GM18499 (cell line): Measurements from ENCODE around the gene SLC24A3.

Experiments used
- ATAC-seq: cut with Tn5 transposase; IDR thresholded peaks from one replicate; pipeline ENCODE4 v1.9.1; 2021; ENCODE audit warnings: moderate number of reproducible peaks; ENCODE audit not compliant: insufficient read depth, unreplicated experiment

SLC24A3 gene

GRCh38 chr20:19236371-19237055 is 24.1 kb downstream of the SLC24A3 start:
- no peak for ATAC-seq

DNA sequence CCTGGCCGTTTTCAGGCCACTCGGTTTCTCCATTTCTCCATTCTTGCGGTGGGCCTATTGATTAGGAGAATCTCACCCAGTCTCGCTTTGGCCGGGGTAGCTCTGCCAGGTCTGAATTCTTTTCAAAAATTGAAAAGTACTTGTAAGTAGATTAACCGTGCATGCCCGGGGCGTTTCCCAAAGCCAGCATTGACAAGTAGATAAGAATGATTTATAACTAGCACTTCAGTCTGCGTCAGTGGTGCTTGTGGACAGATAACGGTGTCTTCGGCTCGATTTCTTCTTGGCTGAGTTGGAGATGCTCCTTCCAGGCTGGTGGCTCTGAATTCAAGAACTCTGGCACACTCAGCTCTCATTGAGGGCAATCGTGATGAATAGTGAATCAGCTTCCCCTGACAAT is 29.0 kb downstream of the SLC24A3 start:
- no peak for ATAC-seq

DNA sequence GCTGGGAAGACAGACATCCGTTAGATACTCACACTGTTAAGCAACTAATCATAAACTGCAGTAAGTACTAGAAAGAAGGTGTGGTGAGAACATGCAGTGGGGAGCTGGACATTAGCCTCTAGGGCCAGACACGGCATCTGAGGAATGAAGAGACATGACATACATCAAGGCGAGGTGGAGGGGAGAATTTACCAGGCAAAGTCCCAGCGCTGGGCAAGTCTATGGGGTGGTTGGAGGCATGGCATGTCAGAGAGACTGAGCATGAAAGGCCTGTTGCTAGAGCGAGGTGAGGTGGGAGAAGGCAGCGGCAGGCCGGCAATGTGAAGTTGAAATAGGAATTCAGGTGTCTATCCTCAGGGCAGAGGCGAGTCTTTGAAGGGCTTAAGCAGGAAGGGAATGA is 31.8 kb downstream of the SLC24A3 start:
- no peak for ATAC-seq

DNA sequence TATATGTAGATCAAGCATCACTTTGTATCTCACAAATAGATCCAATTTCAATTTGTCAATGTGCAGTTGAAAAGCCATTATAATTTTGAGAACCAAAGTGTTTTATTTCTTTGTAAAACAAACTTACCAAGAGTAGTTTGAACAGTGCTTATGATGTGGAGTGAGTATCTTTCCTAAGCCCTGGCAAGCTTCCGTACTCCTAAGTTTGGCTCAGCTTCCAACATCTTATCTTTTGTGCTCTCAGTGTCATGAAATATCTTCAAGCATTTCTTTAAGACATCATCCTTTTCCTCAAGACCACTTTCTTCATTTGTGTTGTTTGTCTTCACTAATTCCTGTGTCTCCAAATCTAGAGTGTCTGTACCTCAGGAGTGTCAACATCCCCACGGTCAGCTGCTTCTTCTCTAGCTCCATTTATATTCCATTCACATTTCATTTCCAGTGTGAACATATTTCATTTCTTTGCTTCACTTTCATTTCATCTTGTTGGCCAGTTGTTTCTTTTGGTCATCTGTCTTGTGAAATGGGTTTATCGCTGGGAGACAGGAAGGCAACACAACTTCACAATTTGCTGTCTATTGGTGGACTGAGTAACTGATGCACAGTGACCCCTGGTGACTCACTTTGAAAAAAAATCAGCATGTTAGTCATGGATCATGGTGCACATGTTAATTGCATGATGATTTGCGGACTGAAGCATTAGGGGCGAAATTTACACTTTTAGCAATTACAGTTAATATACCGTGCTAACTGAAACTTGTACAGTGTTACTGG is 36.9 kb downstream of the SLC24A3 start:
- ATAC-seq: no peak

GRCh38 chr20:19250346-19250745 is 37.9 kb downstream of the SLC24A3 start:
- no peak for ATAC-seq

DNA sequence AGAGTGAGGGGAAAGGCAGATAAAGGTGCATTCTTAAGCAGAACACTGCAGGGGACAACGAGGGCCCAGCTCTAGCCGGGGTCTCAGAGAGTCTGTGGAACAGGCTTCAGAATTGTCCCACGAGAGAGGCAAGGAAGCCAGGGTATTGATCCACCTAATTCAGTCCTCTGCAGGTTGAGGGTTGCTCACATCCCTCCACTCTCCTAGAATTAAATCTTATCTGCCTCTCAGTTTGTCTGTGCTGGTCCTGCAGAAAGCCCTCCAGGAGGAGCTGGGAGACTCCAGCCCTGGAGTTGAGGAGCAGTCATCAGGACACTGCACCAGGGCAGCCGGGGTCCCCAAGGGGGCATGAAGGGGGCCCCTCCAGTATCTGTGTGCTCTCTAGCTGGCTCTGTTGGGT is 39.1 kb downstream of the SLC24A3 start:
- no peak for ATAC-seq

DNA sequence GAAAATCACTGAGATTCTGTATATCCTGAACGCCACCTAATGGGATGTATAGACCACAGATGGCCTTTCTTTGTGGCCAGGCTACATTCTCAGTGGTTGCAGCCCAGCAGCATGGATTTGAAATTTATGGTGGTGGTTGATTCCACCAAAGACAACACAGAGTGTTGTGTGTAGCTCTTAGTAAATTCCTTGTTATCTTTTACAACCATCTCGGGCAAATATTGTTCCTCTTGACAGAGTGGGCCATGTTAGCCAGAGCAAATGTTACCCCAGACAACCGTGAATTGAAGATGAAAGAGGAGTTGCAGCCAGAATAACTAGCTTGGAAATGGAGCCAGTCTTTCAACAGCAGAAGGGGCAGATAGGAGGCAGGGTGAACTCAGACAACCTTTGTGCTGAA is 39.5 kb downstream of the SLC24A3 start:
- ATAC-seq: no peak

- no peak for ATAC-seq
These were observed 40.1 kb downstream of the SLC24A3 start for GRCh38 chr20:19252451-19253120.

GRCh38 chr20:19253316-19253715 is 40.9 kb downstream of the SLC24A3 start:
- ATAC-seq: no peak

DNA sequence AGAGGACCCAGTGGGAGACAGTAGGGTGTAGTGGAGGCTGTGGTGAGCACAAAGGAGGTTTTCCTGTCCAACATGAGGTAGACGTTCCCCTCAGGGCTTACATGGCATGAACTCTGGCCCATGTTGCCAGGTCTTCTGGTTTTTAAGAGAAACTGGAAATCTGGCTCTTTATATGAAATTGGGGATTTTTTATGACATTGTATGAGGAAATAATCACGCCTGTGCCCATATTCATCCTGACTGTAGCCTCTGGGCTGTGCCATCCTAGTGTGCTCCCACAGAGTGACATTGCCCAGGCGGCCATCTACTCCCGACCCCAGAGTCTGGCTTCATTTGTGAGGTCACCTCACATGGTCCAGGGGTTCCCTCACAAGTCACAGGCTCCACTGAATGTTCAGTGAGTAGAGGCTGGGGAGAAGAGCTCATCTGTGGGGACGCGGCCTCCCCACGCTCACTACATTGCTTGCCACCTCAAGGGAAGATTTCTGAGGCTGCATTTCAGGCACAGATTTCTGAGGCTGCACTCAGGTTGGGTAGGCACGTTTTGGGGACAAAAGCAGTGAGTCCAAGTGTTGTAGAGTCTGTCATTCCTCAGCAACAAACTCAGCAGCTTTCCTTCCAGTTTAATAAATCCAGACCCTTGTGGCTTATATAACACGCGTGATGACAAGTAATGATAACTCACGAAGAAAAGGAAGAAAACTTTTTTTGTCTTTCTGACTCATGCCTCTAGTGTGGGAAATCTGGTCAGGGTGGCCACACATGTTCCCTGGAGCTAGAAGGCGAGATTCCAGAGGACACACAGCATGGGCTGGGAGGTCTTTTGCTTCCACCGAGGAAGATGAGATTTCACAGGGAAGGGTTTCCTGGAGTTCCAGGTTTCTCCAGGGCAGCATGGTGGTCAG is 41.7 kb downstream of the SLC24A3 start:
- no peak for ATAC-seq

GRCh38 chr20:19254956-19255355 is 42.5 kb downstream of the SLC24A3 start:
- no peak for ATAC-seq

- no peak for ATAC-seq
These were observed 43.6 kb downstream of the SLC24A3 start for GRCh38 chr20:19256085-19256484.

DNA sequence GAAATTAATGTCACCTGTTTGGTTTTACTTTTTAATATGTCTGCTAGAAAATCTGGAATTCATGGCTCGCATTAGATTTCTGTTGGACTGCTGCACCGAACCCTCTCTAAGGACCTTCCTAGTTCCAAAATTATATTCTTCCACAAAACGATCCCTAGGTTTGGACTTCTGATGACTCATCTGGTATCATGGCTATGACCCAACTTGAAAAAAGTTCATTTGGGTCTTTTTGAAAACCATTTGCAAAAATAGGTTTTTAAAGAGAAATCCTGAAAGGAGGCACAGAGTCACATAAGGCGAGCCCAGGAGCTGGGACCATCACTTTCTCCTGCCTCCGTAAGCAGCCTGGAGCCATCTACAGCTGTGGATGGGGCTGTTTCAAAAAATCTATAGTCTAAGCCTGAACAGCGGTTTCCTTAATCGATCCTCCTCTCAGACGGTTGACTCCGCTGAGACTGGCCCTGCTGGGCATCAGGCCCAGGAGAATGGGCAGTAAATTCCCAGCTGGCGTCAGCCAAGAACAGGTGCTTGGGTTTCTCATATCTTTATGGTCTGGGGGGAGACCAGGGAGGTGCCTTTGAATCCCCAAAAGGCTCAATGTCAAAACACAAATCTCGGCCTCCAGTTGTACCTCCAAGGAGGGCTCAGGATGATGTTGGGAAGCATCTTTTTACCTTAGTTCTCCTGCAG is 44.6 kb downstream of the SLC24A3 start:
- ATAC-seq: no peak

DNA sequence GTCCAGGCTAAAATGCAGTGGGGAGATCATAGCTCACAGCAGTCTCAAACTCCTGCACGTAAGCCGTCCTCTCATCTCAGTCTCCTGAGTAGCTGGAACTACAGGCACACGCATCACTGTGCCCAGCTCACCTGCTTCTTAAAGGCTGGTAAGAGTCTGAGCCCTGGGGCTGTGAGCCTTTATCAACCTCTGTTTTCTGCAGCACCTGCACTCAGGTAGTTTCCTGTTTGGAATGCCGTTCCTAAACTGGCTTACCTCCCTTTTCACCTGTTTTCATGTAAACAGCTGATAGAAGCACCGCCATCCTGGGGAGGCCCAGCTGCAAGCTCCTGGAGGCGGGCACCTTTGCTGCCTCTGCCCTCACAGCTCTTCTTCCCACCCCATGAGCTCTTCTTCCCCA is 45.4 kb downstream of the SLC24A3 start:
- no peak for ATAC-seq

DNA sequence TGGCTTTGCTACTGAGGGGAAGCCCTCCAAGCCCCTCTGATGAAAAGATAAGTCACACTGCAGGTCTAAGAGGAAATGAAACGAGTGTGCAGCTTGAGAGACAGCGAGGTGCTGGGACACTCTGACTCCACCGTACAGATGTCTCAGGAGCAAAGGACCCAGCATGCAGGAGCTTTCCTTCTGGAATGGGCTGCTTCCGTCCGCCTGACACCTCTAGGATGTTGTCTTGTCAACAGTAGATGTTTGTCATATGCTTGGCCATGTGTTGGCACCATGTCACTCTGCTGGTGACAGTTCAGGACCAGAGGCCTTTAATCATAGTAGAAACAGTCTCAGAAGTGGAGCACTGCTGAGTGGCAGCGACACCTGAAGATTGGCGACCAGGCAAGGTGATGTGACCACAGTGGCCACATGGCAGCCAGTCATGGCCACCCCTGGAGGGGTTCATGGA is 46.7 kb downstream of the SLC24A3 start:
- no peak for ATAC-seq

GRCh38 chr20:19260412-19261090 is 48.1 kb downstream of the SLC24A3 start:
- ATAC-seq: no peak

GRCh38 chr20:19264191-19264590 is 51.7 kb downstream of the SLC24A3 start:
- ATAC-seq: no peak

GRCh38 chr20:19265646-19266374 is 53.4 kb downstream of the SLC24A3 start:
- ATAC-seq: no peak

GRCh38 chr20:19268426-19268825 is 56.0 kb downstream of the SLC24A3 start:
- no peak for ATAC-seq
